GM19467 (cell line): ENCODE data around the gene ZNF473.

Experiments used
- ATAC-seq: cut with Tn5 transposase; IDR thresholded peaks from one replicate; pipeline ENCODE4 v1.9.1; 2021; ENCODE audit warnings: mild to moderate bottlenecking, moderate library complexity; ENCODE audit not compliant: unreplicated experiment

The ZNF473 gene

GRCh38 chr19:50003254-50003788, 22.5 kb upstream of the ZNF473 start:
- ATAC-seq: no peak

- no peak for ATAC-seq
Observed at GRCh38 chr19:50003810-50004419, 21.9 kb upstream of the ZNF473 start.

- no peak for ATAC-seq
Observed at GRCh38 chr19:50005428-50005827, 20.4 kb upstream of the ZNF473 start.

- no peak for ATAC-seq
Observed at GRCh38 chr19:50007170-50007569, 18.6 kb upstream of the ZNF473 start.

GRCh38 chr19:50007947-50008346, 17.9 kb upstream of the ZNF473 start:
- no peak for ATAC-seq

GRCh38 chr19:50008532-50008931, 17.3 kb upstream of the ZNF473 start:
- ATAC-seq: no peak

GRCh38 chr19:50016225-50016807, 9.5 kb upstream of the ZNF473 start:
- no peak for ATAC-seq

GRCh38 chr19:50020481-50020880, 5.3 kb upstream of the ZNF473 start:
- no peak for ATAC-seq

- no peak for ATAC-seq
Observed at GRCh38 chr19:50022823-50023222, 3.0 kb upstream of the ZNF473 start.

- ATAC-seq: no peak
Observed at GRCh38 chr19:50024719-50025021, 1.1 kb upstream of the ZNF473 start.

- peak; percentile 81 for ATAC-seq
Observed at GRCh38 chr19:50025022-50025793, 597 bp upstream of the ZNF473 start, which contains the start of gene VRK3. TSS of gene VRK3 (minus strand) at chr19:50025372. CDS start at chr19:50016162, 9,210 bp downstream.

GRCh38 chr19:50026550-50026906, 723 bp downstream of the ZNF473 start:
- no peak for ATAC-seq

GRCh38 chr19:50030225-50030624, 4.4 kb downstream of the ZNF473 start:
- no peak for ATAC-seq

- no peak for ATAC-seq
Observed at GRCh38 chr19:50030937-50031336, 5.1 kb downstream of the ZNF473 start.

GRCh38 chr19:50036908-50037307, 11.1 kb downstream of the ZNF473 start:
- ATAC-seq: no peak

GRCh38 chr19:50039968-50040367, 14.2 kb downstream of the ZNF473 start:
- ATAC-seq: no peak

GRCh38 chr19:50040967-50041366, 15.2 kb downstream of the ZNF473 start:
- ATAC-seq: no peak

- no peak for ATAC-seq
Observed at GRCh38 chr19:50042363-50043024, 16.7 kb downstream of the ZNF473 start.

GRCh38 chr19:50043967-50044366, 18.2 kb downstream of the ZNF473 start:
- no peak for ATAC-seq

- no peak for ATAC-seq
Observed at GRCh38 chr19:50044922-50045321, 19.1 kb downstream of the ZNF473 start.

- ATAC-seq: no peak
Observed at GRCh38 chr19:50046649-50047503, 21.1 kb downstream of the ZNF473 start.
